ENCODE measurements around the gene TRAF4.
A peak's percentile ranks its signal among the peaks of the same experiment; 100 is the strongest.
"Not testable (repeated sequence)": the region's sequence is repeated elsewhere in the genome, so short reads cannot be mapped to it uniquely, and the experiment has no call there.

TRAF4 gene

DNA sequence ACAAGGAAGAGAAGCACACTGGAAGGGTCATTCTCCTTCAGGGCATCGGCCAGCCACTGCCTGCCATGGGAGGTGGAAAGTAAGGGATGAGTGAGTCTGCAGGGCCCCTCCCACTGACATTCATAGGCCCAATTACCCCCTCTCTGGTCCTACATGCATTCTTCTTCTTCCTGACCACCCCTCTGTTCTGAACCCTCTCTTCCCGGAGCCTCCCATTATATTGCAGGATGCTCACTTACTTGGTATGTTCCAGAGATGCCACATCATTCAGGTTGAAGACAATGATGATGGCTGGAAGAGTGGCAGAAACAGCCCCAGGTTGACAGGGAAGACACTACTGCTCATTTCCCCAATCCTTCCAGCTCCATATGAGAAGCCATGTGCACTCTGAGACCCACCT lies 28.6 kb upstream of the TRAF4 start:
- no peak for DNase-seq

DNA sequence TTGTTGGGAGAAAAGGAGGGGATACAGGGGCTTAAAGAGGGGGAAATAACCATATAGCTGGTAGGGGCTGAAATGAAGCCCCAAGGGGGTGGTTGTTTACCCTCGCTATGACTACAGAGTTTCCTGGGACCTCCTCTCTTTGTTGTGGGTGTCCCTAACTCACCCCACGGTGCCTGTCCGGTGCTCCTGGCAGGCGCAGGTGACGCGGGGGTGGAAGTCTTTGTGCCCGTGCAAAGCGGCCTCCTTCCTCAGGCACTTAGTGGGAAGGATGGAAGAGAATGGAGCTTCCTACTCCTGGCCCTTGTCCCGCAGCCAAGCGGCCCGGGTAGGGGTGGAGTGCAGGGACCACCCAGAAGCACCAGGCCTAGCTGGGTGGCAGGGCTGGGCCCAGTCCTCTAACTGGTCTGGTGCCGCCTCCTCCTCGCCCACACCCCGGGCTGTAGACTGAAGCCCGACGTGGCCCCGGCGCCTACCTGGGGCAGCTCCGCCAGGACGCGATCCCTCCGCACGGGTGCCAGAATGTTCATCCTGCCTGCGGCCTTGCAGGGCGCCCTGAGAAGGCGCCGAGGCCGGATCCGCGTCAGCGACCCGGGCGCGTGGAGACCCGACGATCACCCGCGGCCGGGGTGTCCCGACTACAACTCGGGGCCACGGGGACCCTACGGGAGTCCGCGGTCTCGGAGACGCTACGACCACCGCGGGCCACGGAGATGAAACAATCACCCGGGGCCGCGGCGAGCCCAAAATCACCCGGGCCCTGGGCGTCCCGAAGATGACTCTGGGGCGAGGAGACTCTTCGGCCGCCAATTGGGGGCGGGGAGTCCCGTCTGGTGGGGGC lies 26.9 kb upstream of the TRAF4 start:
- no peak for DNase-seq

- DNase-seq, result peak in 1 of 4 experiments; percentile 14
These were observed 26.1 kb upstream of the TRAF4 start, which contains the start of gene RAB34 for GRCh38 chr17:28717578-28718332. TSS of gene RAB34 (minus strand) at chr17:28717868. CDS start at chr17:28717266, 602 bp downstream.

GRCh38 chr17:28718333-28719020 lies 25.3 kb upstream of the TRAF4 start:
- DNase-seq, result no peak

- DNase-seq, result no peak
These were observed 24.8 kb upstream of the TRAF4 start for GRCh38 chr17:28719021-28719433.

DNA sequence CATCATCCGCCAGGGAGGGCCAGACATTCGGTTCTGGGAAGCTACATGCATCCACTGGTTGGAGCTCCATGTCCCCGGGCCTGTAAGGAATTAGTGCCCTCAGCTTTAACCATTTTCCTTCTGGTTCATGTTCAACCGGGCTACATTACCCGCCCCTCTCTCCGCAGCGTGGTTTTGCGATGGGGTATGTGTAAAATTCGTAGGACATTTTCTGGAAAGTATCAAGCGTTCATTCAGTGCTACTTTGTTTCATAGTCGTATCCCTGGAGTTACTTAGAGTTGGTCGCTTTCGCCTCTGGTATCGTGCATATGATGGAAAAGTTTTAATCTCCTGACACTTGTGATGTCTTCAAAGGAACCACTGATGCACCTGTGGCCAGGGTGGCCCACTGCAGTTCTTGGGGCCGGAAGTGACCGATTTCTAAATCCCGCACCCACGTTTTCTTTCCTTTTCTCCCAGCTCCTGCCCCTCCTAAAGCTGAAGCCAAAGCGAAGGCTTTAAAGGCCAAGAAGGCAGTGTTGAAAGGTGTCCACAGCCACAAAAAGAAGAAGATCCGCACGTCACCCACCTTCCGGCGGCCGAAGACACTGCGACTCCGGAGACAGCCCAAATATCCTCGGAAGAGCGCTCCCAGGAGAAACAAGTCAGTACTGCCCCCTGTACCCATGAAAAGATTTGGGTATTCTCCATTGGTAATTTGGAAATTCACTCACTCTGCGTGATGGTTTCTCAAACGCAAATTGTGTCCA lies 23.4 kb upstream of the TRAF4 start:
- DNase-seq, result no peak

GRCh38 chr17:28720997-28721329 lies 22.8 kb upstream of the TRAF4 start:
- not testable (repeated sequence) for DNase-seq

GRCh38 chr17:28722417-28723158 lies 21.2 kb upstream of the TRAF4 start:
- DNase-seq, result no peak

GRCh38 chr17:28723159-28723835 lies 20.5 kb upstream of the TRAF4 start:
- no peak for DNase-seq

- DNase-seq, result not testable (repeated sequence)
These were observed 19.8 kb upstream of the TRAF4 start for GRCh38 chr17:28723836-28724499.

- no peak for DNase-seq
These were observed 19.2 kb upstream of the TRAF4 start for GRCh38 chr17:28724500-28725165.

DNA sequence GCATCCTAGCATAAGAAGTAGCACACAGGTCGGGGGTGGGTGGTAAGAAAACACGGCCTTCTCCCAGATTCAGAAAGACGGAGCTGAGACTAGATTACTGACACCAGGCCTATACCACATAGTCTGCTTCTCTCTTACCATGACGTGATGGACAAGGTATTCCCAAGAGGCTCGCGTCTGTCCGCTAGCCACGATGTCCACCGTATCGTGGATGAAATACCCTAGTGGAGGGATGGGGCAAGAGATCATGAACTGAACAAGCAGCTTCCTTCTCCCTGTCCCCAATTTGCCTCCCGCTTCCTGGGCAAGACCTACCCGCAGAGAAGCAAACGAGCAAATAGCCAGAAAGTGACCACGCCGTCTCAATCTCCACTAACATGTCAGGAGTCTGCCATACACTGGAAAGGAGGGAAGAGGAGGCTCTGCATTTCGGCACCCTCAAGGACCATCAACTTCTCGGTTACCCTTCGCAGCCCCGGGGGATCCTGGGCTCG lies 18.6 kb upstream of the TRAF4 start:
- no peak for DNase-seq

GRCh38 chr17:28725660-28726225 lies 18.1 kb upstream of the TRAF4 start:
- peak in 2 of 4 experiments; percentile 47 to 51 for DNase-seq

- peak in 2 of 4 experiments; percentile 44 to 46 for DNase-seq
These were observed 17.6 kb upstream of the TRAF4 start, which contains the start of gene TLCD1 for GRCh38 chr17:28726226-28726626. TSS of gene TLCD1 (minus strand) at chr17:28726233. CDS start at chr17:28726097, 136 bp downstream.

DNA sequence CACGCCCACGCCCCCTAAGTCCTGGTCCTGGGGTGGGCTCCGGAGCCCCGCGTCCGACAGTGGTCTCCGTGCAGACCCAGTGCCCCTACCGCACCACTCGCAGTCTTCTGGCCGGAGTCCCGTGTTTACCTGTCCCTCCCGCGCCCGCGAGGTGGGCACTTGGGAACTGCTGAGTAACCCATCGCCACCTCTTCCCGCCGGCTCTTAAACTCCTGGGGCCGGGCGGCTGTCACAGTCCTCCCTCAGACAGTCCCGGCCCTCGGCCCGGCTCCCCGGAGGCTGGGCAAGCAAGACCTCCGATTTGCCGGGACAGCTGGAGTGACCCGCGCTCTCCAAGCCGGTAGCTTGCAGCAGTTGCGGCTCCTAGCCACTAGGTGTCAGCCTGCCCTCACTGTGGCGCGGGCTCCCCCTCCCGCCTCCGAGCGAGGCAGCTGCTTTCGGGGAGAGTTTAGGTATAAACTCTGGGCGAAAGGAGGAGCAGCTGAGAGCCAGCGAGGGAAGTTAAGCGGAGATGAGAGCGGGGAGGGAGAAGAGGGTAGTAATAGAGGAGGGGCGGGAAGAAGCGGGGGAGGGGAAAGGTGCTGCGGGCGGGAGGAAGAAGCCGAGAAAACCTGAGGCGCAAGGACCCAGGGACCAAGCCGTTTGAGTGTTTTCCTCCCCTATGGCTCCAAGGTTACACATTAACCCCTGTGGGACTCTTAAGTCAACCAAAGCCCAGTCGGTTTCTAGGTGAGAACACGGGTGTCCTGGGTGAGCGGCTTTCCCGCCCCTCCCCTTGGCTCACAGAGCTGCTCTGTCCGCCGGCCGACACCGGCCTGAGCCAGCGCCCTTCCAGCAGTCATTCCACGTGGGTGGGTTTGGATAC lies 17.0 kb upstream of the TRAF4 start:
- peak; percentile 77 to 85 (median 82) for DNase-seq

- peak; percentile 96 to 99 (median 98) for DNase-seq
These were observed 15.2 kb upstream of the TRAF4 start, which contains the start of gene NEK8 for GRCh38 chr17:28728364-28729200. TSS of gene NEK8 (plus strand) at chr17:28728788. CDS start at chr17:28728814, 26 bp downstream.

DNA sequence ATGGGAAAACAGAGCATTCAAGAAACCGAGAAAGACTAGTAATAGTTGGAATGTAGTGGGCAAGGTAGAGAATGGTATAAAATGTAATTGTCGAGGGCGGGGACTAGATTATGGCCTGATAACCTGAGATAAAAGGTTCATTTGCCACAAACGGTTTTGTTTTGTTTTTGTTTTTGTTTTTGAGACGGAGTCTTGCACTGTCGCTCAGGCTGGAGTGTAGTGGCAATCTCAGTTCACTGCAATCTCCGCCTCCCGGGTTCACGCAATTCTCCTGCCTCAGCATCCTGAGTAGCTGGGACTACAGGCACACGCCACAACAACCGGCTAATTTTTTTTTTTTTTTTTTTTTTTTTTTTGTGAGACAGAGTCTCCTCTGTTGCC lies 13.9 kb upstream of the TRAF4 start:
- no peak for DNase-seq
